Mesenchymal stem cell (in vitro differentiated cells and primary cell): ENCODE results near the gene CLGN.

Experiments used
- DNase-seq: peaks from one replicate; pipeline ENCODE4 v3.0.0-alpha.2; 2013
- H2AFZ ChIP-seq: one replicate; pipeline ENCODE4 v1.6.1; 2013; ENCODE audit warnings: low read depth, mild to moderate bottlenecking, control low read depth, inconsistent platforms, low read length, moderate library complexity
- H2AK5ac ChIP-seq: 2 replicates; pipeline ENCODE4 v1.6.1; 2013; ENCODE audit warnings: low read length, moderate library complexity, mild to moderate bottlenecking, inconsistent platforms; ENCODE audit not compliant: severe bottlenecking
- H2BK120ac ChIP-seq: one replicate; pipeline ENCODE4 v1.6.1; 2013; ENCODE audit warnings: low read depth, mild to moderate bottlenecking, inconsistent platforms, low read length, moderate library complexity
- H2BK12ac ChIP-seq, 2 experiments: one replicate each; pipeline ENCODE4 v1.6.1; 2013; ENCODE audit warnings: inconsistent platforms in 2 of 2, low read length in 2 of 2, mild to moderate bottlenecking in 2 of 2, moderate library complexity in 2 of 2, control low read depth in 1 of 2
- H2BK15ac ChIP-seq: one replicate; pipeline ENCODE4 v1.6.1; 2013; ENCODE audit warnings: mild to moderate bottlenecking, low read depth, inconsistent platforms; ENCODE audit not compliant: poor library complexity, severe bottlenecking
- H2BK5ac ChIP-seq: 2 replicates; pipeline ENCODE4 v1.6.1; 2013; ENCODE audit warnings: low read depth, mild to moderate bottlenecking, low read length, control low read depth, inconsistent platforms; ENCODE audit not compliant: poor library complexity, severe bottlenecking
- H3K14ac ChIP-seq, 2 experiments: one replicate each; pipeline ENCODE4 v1.6.1; 2013; ENCODE audit warnings: inconsistent platforms in 2 of 2, low read length in 2 of 2, control low read depth in 1 of 2, mild to moderate bottlenecking in 1 of 2, moderate library complexity in 1 of 2
- H3K18ac ChIP-seq, 2 experiments: one replicate each; pipeline ENCODE4 v1.6.1; 2013; ENCODE audit warnings: inconsistent platforms in 2 of 2, low read length in 2 of 2, control low read depth in 1 of 2, low read depth in 1 of 2, mild to moderate bottlenecking in 1 of 2
- H3K23ac ChIP-seq, 2 experiments: one replicate each; pipeline ENCODE4 v1.6.1; 2013; ENCODE audit warnings: inconsistent platforms in 2 of 2, low read length in 2 of 2, mild to moderate bottlenecking in 2 of 2, moderate library complexity in 2 of 2, control low read depth in 1 of 2
- H3K27ac ChIP-seq: 2 replicates; pipeline ENCODE4 v1.5.1; 2013; ENCODE audit warnings: mild to moderate bottlenecking, moderate library complexity, low read length, control low read depth, inconsistent platforms; ENCODE audit not compliant: poor library complexity, severe bottlenecking
- H3K27me3 ChIP-seq, 2 experiments: 2 replicates each; pipeline versions ENCODE4 v1.6.1 to v1.7.0; 2013; ENCODE audit warnings: low read length in 2 of 2, mild to moderate bottlenecking in 2 of 2, moderate library complexity in 2 of 2, control low read depth in 1 of 2, inconsistent platforms in 1 of 2; ENCODE audit not compliant: control insufficient read depth in 1 of 2, insufficient read depth in 1 of 2
- H3K36me3 ChIP-seq, 2 experiments: 2 replicates each; pipeline versions ENCODE4 v1.6.1 to v1.7.0; 2013; ENCODE audit warnings: low read length in 2 of 2, control low read depth in 1 of 2, inconsistent platforms in 1 of 2, low read depth in 1 of 2, mild to moderate bottlenecking in 1 of 2; ENCODE audit not compliant: insufficient read depth in 2 of 2, control insufficient read depth in 1 of 2
- H3K4ac ChIP-seq, 2 experiments: one replicate each; pipeline ENCODE4 v1.6.1; 2013; ENCODE audit warnings: inconsistent platforms in 2 of 2, low read length in 2 of 2, mild to moderate bottlenecking in 2 of 2, moderate library complexity in 2 of 2, control low read depth in 1 of 2, low read depth in 1 of 2
- H3K4me1 ChIP-seq: 2 replicates; pipeline ENCODE4 v1.6.1; 2013; ENCODE audit warnings: low read depth, low read length, control low read depth; ENCODE audit not compliant: control insufficient read depth, insufficient read depth
- H3K4me2 ChIP-seq: 2 replicates; pipeline ENCODE4 v1.6.1; 2013; ENCODE audit warnings: low read length, mild to moderate bottlenecking, inconsistent platforms; ENCODE audit not compliant: poor library complexity, severe bottlenecking
- H3K4me3 ChIP-seq, 2 experiments: 2 replicates each; pipeline versions ENCODE4 v1.5.1 to v1.7.0; 2013; ENCODE audit warnings: low read length in 2 of 2, mild to moderate bottlenecking in 2 of 2, control low read depth in 1 of 2, low read depth in 1 of 2; ENCODE audit not compliant: insufficient read depth in 1 of 2
- H3K79me1 ChIP-seq: replicated peaks from 2 replicates; pipeline ENCODE4 v1.6.1; 2013; ENCODE audit warnings: mild to moderate bottlenecking, control low read depth, low read length, inconsistent platforms; ENCODE audit not compliant: poor library complexity, severe bottlenecking
- H3K9ac ChIP-seq: 2 replicates; pipeline ENCODE4 v1.7.0; 2013; ENCODE audit warnings: mild to moderate bottlenecking, low read length, moderate library complexity
- H3K9me3 ChIP-seq: 2 replicates; pipeline ENCODE4 v1.7.0; 2013; ENCODE audit warnings: mild to moderate bottlenecking, low read length; ENCODE audit not compliant: control insufficient read depth
- H4K8ac ChIP-seq: one replicate; pipeline ENCODE4 v1.6.1; 2013; ENCODE audit warnings: inconsistent platforms, mild to moderate bottlenecking, low read length, moderate library complexity
- H4K91ac ChIP-seq: one replicate; pipeline ENCODE4 v1.6.1; 2013; ENCODE audit warnings: mild to moderate bottlenecking, low read length, inconsistent platforms
- WGBS: methylation state at CpG from one replicate; pipeline ENCODE4 v1.1.7; 2013; ENCODE audit warnings: mixed read lengths; 5-methylcytosine and 5-hydroxymethylcytosine counted together

CLGN gene

DNA sequence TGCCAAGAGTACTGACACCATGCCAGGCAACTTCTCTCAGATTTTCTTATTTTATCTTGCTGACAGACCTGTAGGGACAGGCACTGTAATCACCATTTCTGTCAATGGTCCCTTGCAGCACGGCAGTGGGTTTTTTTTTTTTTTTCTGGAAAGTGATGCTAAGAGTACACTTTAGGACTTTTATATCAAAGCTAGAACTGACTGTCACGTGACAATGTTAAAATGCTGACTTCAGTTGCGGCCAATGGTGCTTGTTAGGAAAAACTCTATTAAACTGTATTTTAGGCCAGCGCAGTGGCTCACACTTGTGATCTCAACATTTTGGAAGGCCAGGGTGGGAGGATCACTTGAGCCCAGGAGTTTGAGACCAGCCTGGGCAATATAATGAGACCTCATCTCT is 66.3 kb downstream of the CLGN start:
- H3K18ac ChIP-seq: no peak overlapping the region
- peak overlapping the region; percentile 63 for H2AK5ac ChIP-seq
- H3K9me3 ChIP-seq: no peaks in the 10 kb centered on the region
- H3K9ac ChIP-seq: no peak overlapping the region
- no peak overlapping the region for H2AFZ ChIP-seq
- H4K8ac ChIP-seq: no peak overlapping the region
- H3K23ac ChIP-seq: no peak overlapping the region
- no peak overlapping the region for H2BK15ac ChIP-seq
- no peak overlapping the region for H2BK5ac ChIP-seq
- peaks cover 2% of the 10 kb centered on the region for H3K4me1 ChIP-seq
- no peak overlapping the region for H3K4me3 ChIP-seq
- H4K91ac ChIP-seq: no peak overlapping the region
- H3K4ac ChIP-seq: no peak overlapping the region
- no peaks in the 10 kb centered on the region for H3K79me1 ChIP-seq
- no peak overlapping the region for H3K4me2 ChIP-seq
- H2BK120ac ChIP-seq: no peak overlapping the region
- H2BK12ac ChIP-seq: no peak overlapping the region
- H3K27ac ChIP-seq: no peak overlapping the region
- no peaks in the 10 kb centered on the region for H3K27me3 ChIP-seq
- H3K14ac ChIP-seq: no peak overlapping the region
- no peaks in the 10 kb centered on the region for H3K36me3 ChIP-seq
- DNase-seq: no peak
- WGBS: 99% methylated on average over 4 of the region's 4 CpGs

DNA sequence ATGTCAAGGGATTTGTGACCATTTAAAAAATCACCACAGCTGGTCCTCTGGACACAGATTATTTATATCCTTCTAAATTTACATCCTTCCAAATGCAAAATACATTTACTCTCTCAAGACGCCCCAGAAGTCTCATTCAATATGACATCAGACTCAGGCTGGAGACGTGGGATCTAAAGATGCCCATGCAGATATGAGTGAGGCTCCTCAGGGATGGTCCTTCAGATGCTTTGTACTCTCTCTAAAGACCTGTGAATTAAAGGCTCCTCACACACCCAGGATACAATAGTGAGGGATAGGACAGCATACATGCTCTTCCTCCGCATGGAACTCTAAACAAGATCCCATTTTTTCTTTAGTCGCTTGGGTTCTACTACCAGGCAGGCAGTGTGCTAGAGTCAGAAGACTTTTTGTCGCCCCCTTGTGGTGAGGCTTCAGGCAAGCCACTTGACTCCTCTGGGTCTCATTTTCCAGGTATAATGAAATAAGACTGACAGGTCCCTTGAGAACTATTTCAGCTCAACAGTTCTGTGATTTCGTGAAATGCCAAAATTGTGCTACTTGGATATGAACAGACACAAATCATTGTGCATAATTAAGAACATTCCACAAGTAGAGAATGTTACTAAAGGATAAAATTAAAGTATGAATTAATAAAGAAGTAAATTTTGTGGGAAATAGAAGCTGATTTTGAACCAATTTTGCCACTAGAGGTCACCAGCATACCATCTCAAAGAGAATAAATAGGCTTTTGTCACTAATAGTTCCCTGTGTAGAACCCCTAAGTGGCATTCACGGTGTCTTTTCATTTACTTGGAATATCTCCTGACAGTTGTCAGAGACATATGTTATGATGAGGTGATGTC is 67.7 kb downstream of the CLGN start:
- no peak overlapping the region for H2BK15ac ChIP-seq
- no peak overlapping the region for H3K4me3 ChIP-seq
- H3K4me2 ChIP-seq: no peak overlapping the region
- H3K9ac ChIP-seq: no peak overlapping the region
- no peak overlapping the region for H2AFZ ChIP-seq
- no peaks in the 10 kb centered on the region for H3K36me3 ChIP-seq
- H2BK12ac ChIP-seq: no peak overlapping the region
- no peak overlapping the region for H3K27ac ChIP-seq
- H3K14ac ChIP-seq: no peak overlapping the region
- H3K4ac ChIP-seq: no peak overlapping the region
- H2BK5ac ChIP-seq: no peak overlapping the region
- no peaks in the 10 kb centered on the region for H3K79me1 ChIP-seq
- H3K23ac ChIP-seq: no peak overlapping the region
- H3K18ac ChIP-seq: no peak overlapping the region
- H2BK120ac ChIP-seq: no peak overlapping the region
- no peak overlapping the region for H4K8ac ChIP-seq
- no peaks in the 10 kb centered on the region for H3K27me3 ChIP-seq
- WGBS: 48% methylated on average over 6 of the region's 7 CpGs
- no peaks in the 10 kb centered on the region for H3K9me3 ChIP-seq
- peak; percentile 77 for DNase-seq
- no peak overlapping the region for H4K91ac ChIP-seq
- no peak overlapping the region for H2AK5ac ChIP-seq
- H3K4me1 ChIP-seq: peaks cover 2% of the 10 kb centered on the region

DNA sequence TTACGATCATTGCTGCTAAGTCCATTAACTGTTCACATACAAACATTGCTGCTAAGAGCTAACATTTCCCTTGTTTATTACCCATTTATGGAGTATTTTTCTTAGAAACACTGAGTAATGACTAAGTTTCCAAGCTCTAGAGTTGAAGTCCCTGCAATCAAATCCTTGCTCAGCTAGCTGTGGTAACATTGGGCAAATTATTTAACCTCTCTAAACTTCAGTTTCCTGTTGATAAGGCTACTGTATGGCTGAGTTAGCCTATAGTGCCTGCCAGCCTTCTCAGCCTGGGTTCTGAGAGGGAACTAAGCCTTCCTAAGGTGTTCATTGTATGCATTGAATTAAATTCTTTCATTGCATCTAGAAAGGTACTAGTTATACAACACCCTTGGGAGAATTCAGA is 69.2 kb downstream of the CLGN start:
- Histone ChIP-seq H4K91ac (no peak overlapping the region), H2BK15ac (no peak overlapping the region), H3K79me1 (no peaks in the 10 kb centered on the region), H2AK5ac (no peak overlapping the region), H3K18ac (no peak overlapping the region), H3K4ac (no peak overlapping the region), H3K14ac (no peak overlapping the region), H3K23ac (no peak overlapping the region), H3K27ac (no peak overlapping the region), H3K4me2 (no peak overlapping the region), H2BK5ac (no peak overlapping the region), H3K36me3 (no peaks in the 10 kb centered on the region), H3K9ac (no peak overlapping the region), H4K8ac (no peak overlapping the region), H2BK12ac (no peak overlapping the region), H3K9me3 (no peaks in the 10 kb centered on the region), H3K4me1 (peaks cover 2% of the 10 kb centered on the region), H3K27me3 (no peaks in the 10 kb centered on the region), H2BK120ac (no peak overlapping the region), H3K4me3 (no peak overlapping the region), H2AFZ (no peak overlapping the region)
- 0% methylated on average over 1 of the region's 1 CpG for WGBS
- no peak for DNase-seq

DNA sequence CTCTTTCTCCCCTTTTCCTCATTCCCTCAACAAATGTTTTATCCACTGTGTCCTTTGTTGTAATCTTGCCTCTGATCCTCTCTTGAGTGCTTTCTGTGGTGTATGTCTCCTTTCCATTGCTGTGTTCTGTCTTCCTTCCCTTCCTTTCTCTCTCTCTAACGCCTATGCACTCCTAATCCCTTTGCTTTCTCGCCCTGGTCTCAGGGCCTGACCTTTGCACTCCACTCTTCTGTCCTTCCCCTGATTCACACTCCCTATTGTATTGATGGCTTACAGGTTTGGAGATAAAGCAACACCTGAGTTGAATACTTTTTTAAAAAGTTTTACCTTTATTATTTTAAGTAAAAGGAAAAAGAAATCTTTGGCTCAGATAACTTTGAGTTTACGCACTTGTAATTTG is 69.6 kb downstream of the CLGN start:
- H2AK5ac ChIP-seq: no peak overlapping the region
- WGBS: 50% methylated on average over 1 of the region's 3 CpGs
- H2BK15ac ChIP-seq: no peak overlapping the region
- DNase-seq: no peak
- no peak overlapping the region for H3K9ac ChIP-seq
- no peak overlapping the region for H2BK12ac ChIP-seq
- H4K91ac ChIP-seq: no peak overlapping the region
- no peaks in the 10 kb centered on the region for H3K9me3 ChIP-seq
- no peak overlapping the region for H2BK5ac ChIP-seq
- no peak overlapping the region for H3K27ac ChIP-seq
- H3K4me3 ChIP-seq: no peak overlapping the region
- H3K23ac ChIP-seq: no peak overlapping the region
- no peaks in the 10 kb centered on the region for H3K27me3 ChIP-seq
- no peak overlapping the region for H3K4ac ChIP-seq
- H3K36me3 ChIP-seq: no peaks in the 10 kb centered on the region
- no peak overlapping the region for H4K8ac ChIP-seq
- no peak overlapping the region for H3K4me2 ChIP-seq
- no peak overlapping the region for H2AFZ ChIP-seq
- H3K14ac ChIP-seq: no peak overlapping the region
- no peaks in the 10 kb centered on the region for H3K79me1 ChIP-seq
- H3K18ac ChIP-seq: no peak overlapping the region
- H3K4me1 ChIP-seq: no peaks in the 10 kb centered on the region
- H2BK120ac ChIP-seq: no peak overlapping the region
